Testis (tissue), 3 donors: ENCODE data around the gene CBX7. TPM values are rescaled to one million over a fixed set of nuclear protein-coding genes. Genes with fewer than 3 reads are reported as not detected.

Experiments used
- DNase-seq: peaks from one replicate; pipeline ENCODE4 v3.0.0-alpha.2; 2019
- H3K27ac ChIP-seq, 2 donors: fragments of 200-600 bp; sonication (generic); one replicate each; pipeline ENCODE4 v1.5.1; 2019
- H3K27me3 ChIP-seq: fragments of 200-600 bp; sonication (generic); one replicate; pipeline ENCODE4 v1.5.1; 2019
- H3K36me3 ChIP-seq: fragments of 200-600 bp; sonication (generic); one replicate; pipeline ENCODE4 v1.5.1; 2017; ENCODE audit warnings: low read depth; ENCODE audit errors: missing control alignments
- H3K4me1 ChIP-seq: fragments of 200-600 bp; sonication (generic); one replicate; pipeline ENCODE4 v1.5.1; 2019
- H3K4me3 ChIP-seq, 2 donors: fragments of 200-600 bp; sonication (generic); one replicate each; pipeline ENCODE4 v1.5.1; 2017 to 2019
- H3K9me3 ChIP-seq: fragments of 200-600 bp; sonication (generic); one replicate; pipeline ENCODE4 v1.5.1; 2017
- CTCF ChIP-seq, 3 experiments: fragments of 450-650 bp in 2 of 3; fragments of 200-600 bp in 1 of 3; sonication (generic) in 1 of 3; IDR thresholded peaks; one replicate each; pipeline ENCODE4 v1.5.1; 2016 to 2019; ENCODE audit warnings: antibody characterized with exemption in 3 of 3, mild to moderate bottlenecking in 2 of 3, moderate library complexity in 1 of 3
- POLR2A ChIP-seq: fragments of 450-650 bp; IDR thresholded peaks from one replicate; pipeline ENCODE4 v1.6.1; 2017; ENCODE audit warnings: antibody characterized with exemption, mild to moderate bottlenecking, moderate library complexity
- WGBS, 2 donors: methylation state at CpG; one replicate each; pipeline ENCODE4 v1.1.5; 2018; 5-methylcytosine and 5-hydroxymethylcytosine counted together
- intact Hi-C: fragments of 100-400 bp; cut with DNase I; formaldehyde crosslinking; loops from one replicate; pipeline ENCODE4 v1.15.1; 2023; ENCODE audit warnings: low total_unique reads
- polyA plus RNA-seq: library from polyadenylated mRNA; stranded (reverse); fragments of 350-450 nt; fragmentation: Illumina TruSeq; extraction: RNeasy Lipid Tissue Mini Kit (QIAGEN cat#74804); gene quantifications from one replicate; pipeline ENCODE4 v1.2.3, GENCODE V29; 2014; ENCODE audit warnings: low read depth, low replicate concordance; ENCODE audit not compliant: insufficient read depth
- total RNA-seq, 2 donors: library from RNA; depleted of rRNA; stranded (reverse); fragments of >200 nt; gene quantifications; one replicate each; pipeline ENCODE4 v1.2.3, GENCODE V29; 2016

The CBX7 gene
- total and polyA plus RNA-seq, 3 donors from 2014 or later = 25.7 to 62.8 (median 51.3) TPM

GRCh38 chr22:39138357-39138997 is 14.0 kb downstream of the CBX7 start:
- Histone ChIP-seq H3K27me3 (no peaks in the 10 kb centered on the region), H3K4me1 (no peaks in the 10 kb centered on the region), H3K27ac (no peak overlapping the region), H3K9me3 (no peaks in the 10 kb centered on the region), H3K36me3 (no peaks in the 10 kb centered on the region), H3K4me3 (no peak overlapping the region)
- 80 to 87% methylated on average over 13 to 14 of the region's 14 CpGs for WGBS, 2 donors
- no peak for TF ChIP-seq CTCF (IDR thresholded peaks at IDR 0.05)
- TF ChIP-seq POLR2A = no peak
- DNase-seq = no peak
- intact Hi-C loops = no loop called here

- TF ChIP-seq POLR2A = no peak
- TF ChIP-seq CTCF (IDR thresholded peaks at IDR 0.05) = no peak
- 95 to 100% methylated on average over 2 to 8 of the region's 8 CpGs for WGBS, 2 donors
- Histone ChIP-seq H3K27ac (no peak overlapping the region), H3K36me3 (no peaks in the 10 kb centered on the region), H3K27me3 (no peaks in the 10 kb centered on the region), H3K9me3 (no peaks in the 10 kb centered on the region), H3K4me1 (peaks cover 4% of the 10 kb centered on the region), H3K4me3 (no peak overlapping the region)
- intact Hi-C loops = no loop called here
- DNase-seq = no peak
Measured at GRCh38 chr22:39136317-39136716, 16.2 kb downstream of the CBX7 start.

- no peak overlapping the region for H3K27ac ChIP-seq
- no peak for TF ChIP-seq POLR2A
- TF ChIP-seq CTCF (IDR thresholded peaks at IDR 0.05) = no peak
- no peak overlapping the region for H3K4me3 ChIP-seq
- H3K36me3 ChIP-seq = no peaks in the 10 kb centered on the region
- H3K4me1 ChIP-seq = peaks cover 12% of the 10 kb centered on the region
- H3K9me3 ChIP-seq = no peaks in the 10 kb centered on the region
- no peaks in the 10 kb centered on the region for H3K27me3 ChIP-seq
- intact Hi-C loops = no loop called here
- WGBS, 2 donors = 55 to 70% methylated on average over 15 of the region's 15 CpGs
- DNase-seq = no peak
Measured at GRCh38 chr22:39135092-39135896, 17.2 kb downstream of the CBX7 start.

- intact Hi-C loops = no loop called here
- H3K4me3 ChIP-seq = no peak overlapping the region
- H3K27me3 ChIP-seq = no peaks in the 10 kb centered on the region
- no peaks in the 10 kb centered on the region for H3K36me3 ChIP-seq
- 72 to 92% methylated on average over 8 to 34 of the region's 35 CpGs for WGBS, 2 donors
- peaks cover 12% of the 10 kb centered on the region for H3K4me1 ChIP-seq
- no peak for DNase-seq
- no peak overlapping the region for H3K27ac ChIP-seq
- no peak for TF ChIP-seq CTCF (IDR thresholded peaks at IDR 0.05)
- TF ChIP-seq POLR2A = no peak
- H3K9me3 ChIP-seq = no peaks in the 10 kb centered on the region
Measured at GRCh38 chr22:39134366-39135091, 18.0 kb downstream of the CBX7 start.
